PC-9 (cell line): ENCODE measurements around the gene FAXC.

Experiments used
- EZH2 ChIP-seq: fragments of 200-600 bp; sonication (generic); IDR thresholded peaks from 2 replicates; pipeline ENCODE4 v1.8.0; 2017; ENCODE audit warnings: antibody characterized with exemption, low read depth
- TF ChIP-seq, protein P1 (sequence below): fragments of 200-600 bp; sonication (generic); conservative IDR thresholded peaks from 2 replicates; pipeline ENCODE4 v1.6.1; 2017; ENCODE audit warnings: mixed run types, antibody characterized with exemption, mild to moderate bottlenecking, moderate library complexity

DNA sequence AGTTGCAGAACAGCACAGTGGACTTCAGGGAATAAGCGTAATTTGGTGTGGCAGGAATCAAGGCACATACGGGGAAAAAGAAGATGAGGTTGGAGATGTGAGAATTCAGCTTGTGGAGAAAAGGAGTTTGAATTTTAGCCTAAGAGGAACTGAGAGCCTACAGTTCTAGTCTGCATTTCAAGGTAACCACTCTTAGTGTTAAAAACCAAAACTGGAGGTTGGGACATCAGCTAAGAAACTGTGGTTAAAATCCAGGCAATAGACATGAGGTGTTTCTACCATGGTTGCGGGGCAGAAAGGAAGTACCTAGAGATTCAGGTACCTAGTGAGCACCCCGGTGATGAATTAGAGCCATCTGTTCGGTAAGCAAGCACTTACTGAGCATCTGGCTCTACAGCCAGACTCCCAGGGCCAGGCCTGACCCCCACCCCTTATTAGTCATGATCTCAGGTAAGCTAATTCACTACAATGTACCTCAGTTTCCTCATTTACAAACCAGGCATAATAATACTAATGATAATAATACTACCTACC lies 44.4 kb downstream of the FAXC start:
- TF ChIP-seq, protein P1, sequence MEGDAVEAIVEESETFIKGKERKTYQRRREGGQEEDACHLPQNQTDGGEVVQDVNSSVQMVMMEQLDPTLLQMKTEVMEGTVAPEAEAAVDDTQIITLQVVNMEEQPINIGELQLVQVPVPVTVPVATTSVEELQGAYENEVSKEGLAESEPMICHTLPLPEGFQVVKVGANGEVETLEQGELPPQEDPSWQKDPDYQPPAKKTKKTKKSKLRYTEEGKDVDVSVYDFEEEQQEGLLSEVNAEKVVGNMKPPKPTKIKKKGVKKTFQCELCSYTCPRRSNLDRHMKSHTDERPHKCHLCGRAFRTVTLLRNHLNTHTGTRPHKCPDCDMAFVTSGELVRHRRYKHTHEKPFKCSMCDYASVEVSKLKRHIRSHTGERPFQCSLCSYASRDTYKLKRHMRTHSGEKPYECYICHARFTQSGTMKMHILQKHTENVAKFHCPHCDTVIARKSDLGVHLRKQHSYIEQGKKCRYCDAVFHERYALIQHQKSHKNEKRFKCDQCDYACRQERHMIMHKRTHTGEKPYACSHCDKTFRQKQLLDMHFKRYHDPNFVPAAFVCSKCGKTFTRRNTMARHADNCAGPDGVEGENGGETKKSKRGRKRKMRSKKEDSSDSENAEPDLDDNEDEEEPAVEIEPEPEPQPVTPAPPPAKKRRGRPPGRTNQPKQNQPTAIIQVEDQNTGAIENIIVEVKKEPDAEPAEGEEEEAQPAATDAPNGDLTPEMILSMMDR = no peak
- TF ChIP-seq EZH2 = no peak
